Stimulated activated CD8-positive, alpha-beta memory T cell treated with anti-CD3 and anti-CD28 coated beads, Interleukin-15, amount 100 ng/mL, for 48 hours (primary cell): ENCODE measurements around the gene UPK3BL2.
"Not testable (repeated sequence)": the region's sequence is repeated elsewhere in the genome, so short reads cannot be mapped to it uniquely, and the experiment has no call there.

Experiments
- DNase-seq, 2 donors: peaks; one replicate each; pipeline ENCODE4 v3.0.0-alpha.2; 2020; ENCODE audit warnings: low read depth in 2 of 2

The UPK3BL2 gene

GRCh38 chr7:102494473-102495149, 48.9 kb downstream of the UPK3BL2 start:
- DNase-seq, result not testable (repeated sequence)

- DNase-seq, result not testable (repeated sequence)
Observed at GRCh38 chr7:102494026-102494425, 49.5 kb downstream of the UPK3BL2 start.

GRCh38 chr7:102493220-102493935, 50.1 kb downstream of the UPK3BL2 start:
- DNase-seq, result not testable (repeated sequence)

GRCh38 chr7:102490529-102491075, 52.9 kb downstream of the UPK3BL2 start:
- DNase-seq, result peak in 1 of 2 donors; percentile 42
